Cardiac fibroblast (primary cell): Measurements from ENCODE around the gene PCNX4.
A peak's percentile ranks its signal among the peaks of the same experiment; 100 is the strongest.
"Not testable (repeated sequence)": the region's sequence is repeated elsewhere in the genome, so short reads cannot be mapped to it uniquely, and the experiment has no call there.

Experiments
- DNase-seq, 2 donors: peaks; one replicate each; pipeline versions ENCODE4 v3.0.0 to v3.0.0-alpha.2; 2010; ENCODE audit warnings: low read depth in 2 of 2
- H3K4me3 ChIP-seq, 2 donors: replicated peaks in 1 of 2; 1 replicate in 1 of 2; 2 replicates in 1 of 2; pipeline ENCODE4 v1.5.1; 2011; ENCODE audit warnings: low read depth in 2 of 2, low read length in 2 of 2, mild to moderate bottlenecking in 2 of 2, moderate library complexity in 1 of 2
- TF ChIP-seq, protein P1 (sequence below): IDR thresholded peaks from one replicate; pipeline ENCODE4 v1.5.1; 2011; ENCODE audit warnings: low read depth, mild to moderate bottlenecking, low read length, inconsistent platforms

PCNX4 gene

GRCh38 chr14:60093080-60093479 is 1.4 kb downstream of the PCNX4 start:
- H3K4me3 ChIP-seq: peak overlapping the region; percentile 86 to 89
- peak; percentile 20 to 28 for DNase-seq
- TF ChIP-seq, protein P1, sequence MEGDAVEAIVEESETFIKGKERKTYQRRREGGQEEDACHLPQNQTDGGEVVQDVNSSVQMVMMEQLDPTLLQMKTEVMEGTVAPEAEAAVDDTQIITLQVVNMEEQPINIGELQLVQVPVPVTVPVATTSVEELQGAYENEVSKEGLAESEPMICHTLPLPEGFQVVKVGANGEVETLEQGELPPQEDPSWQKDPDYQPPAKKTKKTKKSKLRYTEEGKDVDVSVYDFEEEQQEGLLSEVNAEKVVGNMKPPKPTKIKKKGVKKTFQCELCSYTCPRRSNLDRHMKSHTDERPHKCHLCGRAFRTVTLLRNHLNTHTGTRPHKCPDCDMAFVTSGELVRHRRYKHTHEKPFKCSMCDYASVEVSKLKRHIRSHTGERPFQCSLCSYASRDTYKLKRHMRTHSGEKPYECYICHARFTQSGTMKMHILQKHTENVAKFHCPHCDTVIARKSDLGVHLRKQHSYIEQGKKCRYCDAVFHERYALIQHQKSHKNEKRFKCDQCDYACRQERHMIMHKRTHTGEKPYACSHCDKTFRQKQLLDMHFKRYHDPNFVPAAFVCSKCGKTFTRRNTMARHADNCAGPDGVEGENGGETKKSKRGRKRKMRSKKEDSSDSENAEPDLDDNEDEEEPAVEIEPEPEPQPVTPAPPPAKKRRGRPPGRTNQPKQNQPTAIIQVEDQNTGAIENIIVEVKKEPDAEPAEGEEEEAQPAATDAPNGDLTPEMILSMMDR: no peak

- H3K4me3 ChIP-seq: peak overlapping the region; percentile 86 to 89
- peak in 1 of 2 donors; percentile 29 for DNase-seq
- TF ChIP-seq, protein P1: no peak
These were observed 1.9 kb downstream of the PCNX4 start for GRCh38 chr14:60093606-60094005.

GRCh38 chr14:60094306-60094897 is 2.7 kb downstream of the PCNX4 start:
- TF ChIP-seq, protein P1: no peak
- DNase-seq: peak; percentile 72 to 78
- H3K4me3 ChIP-seq: peak overlapping the region; percentile 3 to 89

- DNase-seq: no peak
- TF ChIP-seq, protein P1: no peak
- no peak overlapping the region for H3K4me3 ChIP-seq
These were observed 3.5 kb downstream of the PCNX4 start for GRCh38 chr14:60095231-60095630.

- TF ChIP-seq, protein P1: no peak
- peak; percentile 52 to 81 for DNase-seq
- no peak overlapping the region for H3K4me3 ChIP-seq
These were observed 4.2 kb downstream of the PCNX4 start for GRCh38 chr14:60095781-60096450.

- TF ChIP-seq, protein P1: no peak
- no peak for DNase-seq
- H3K4me3 ChIP-seq: no peak overlapping the region
These were observed 6.3 kb downstream of the PCNX4 start for GRCh38 chr14:60097974-60098373.

DNA sequence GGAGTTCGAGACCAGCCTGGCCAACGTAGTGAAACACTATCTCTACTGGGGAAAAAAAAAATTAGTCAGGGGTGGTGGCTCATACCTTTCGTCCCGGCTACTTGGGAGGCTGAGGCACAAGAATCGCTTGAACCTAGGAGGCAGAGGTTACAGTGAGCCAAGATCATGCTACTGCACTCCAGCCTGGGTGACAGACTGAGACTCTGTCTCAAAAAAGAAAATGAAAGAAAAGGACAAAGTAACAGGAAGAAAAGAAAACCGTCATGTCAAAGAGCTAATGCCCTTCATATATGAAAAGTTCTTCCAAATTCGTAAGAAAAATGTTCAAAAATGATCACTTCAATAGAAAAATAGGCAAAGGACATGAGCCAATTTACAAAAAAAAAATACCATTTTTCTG is 8.1 kb downstream of the PCNX4 start:
- not testable (repeated sequence) for H3K4me3 ChIP-seq, DNase-seq
